Colonic mucosa (tissue), 4 donors: ENCODE results near the gene KIF12. TPM values are rescaled to one million over a fixed set of nuclear protein-coding genes. Genes with fewer than 3 reads are reported as not detected.
"Not testable (repeated sequence)": the region's sequence is repeated elsewhere in the genome, so short reads cannot be mapped to it uniquely, and the experiment has no call there.

Experiments used
- DNase-seq: peaks from one replicate; pipeline ENCODE4 v3.0.0-alpha.2; 2020
- H3K27ac ChIP-seq: fragments of 200-600 bp; one replicate; pipeline ENCODE4 v1.8.0; 2021
- H3K27me3 ChIP-seq: fragments of 200-600 bp; one replicate; pipeline ENCODE4 v1.8.0; 2021
- H3K36me3 ChIP-seq: fragments of 200-600 bp; one replicate; pipeline ENCODE4 v1.8.0; 2021
- H3K4me1 ChIP-seq: fragments of 200-600 bp; one replicate; pipeline ENCODE4 v1.8.0; 2021; ENCODE audit warnings: mild to moderate bottlenecking
- H3K4me3 ChIP-seq: fragments of 200-600 bp; one replicate; pipeline ENCODE4 v1.8.0; 2021
- H3K9ac ChIP-seq, 2 donors: one replicate each; pipeline ENCODE4 v1.7.0; 2013; ENCODE audit warnings: control low read depth in 2 of 2, low read depth in 2 of 2, low read length in 2 of 2
- H3K9me3 ChIP-seq: fragments of 200-600 bp; one replicate; pipeline ENCODE4 v1.8.0; 2021
- intact Hi-C: fragments of 100-400 bp; cut with DNase I; formaldehyde crosslinking; loops from one replicate; pipeline ENCODE4 v1.14.1; 2022
- total RNA-seq, 2 donors: library from RNA; stranded (reverse); fragmentation: NEBNext Ultra II Directional in 1 of 2; extraction: Animal tissue kit (Norgen Biotek cat#: 25700) in 1 of 2; gene quantifications; one replicate each; pipeline ENCODE4 v1.2.1, GENCODE V29; 2021
- TF ChIP-seq, protein P1 (sequence below): fragments of 200-600 bp; IDR thresholded peaks from one replicate; pipeline ENCODE4 v1.8.0; 2022; ENCODE audit warnings: antibody characterized with exemption, mild to moderate bottlenecking
- donor health status: healthy.
- donor health status: DM: no; HTN: no; CAD: no.
- donor health status: DM: no; HTN: no; CAD: no.

KIF12 gene
- total RNA-seq, 2 donors from 2014 or later, result 27.2 to 33.8 TPM

DNA sequence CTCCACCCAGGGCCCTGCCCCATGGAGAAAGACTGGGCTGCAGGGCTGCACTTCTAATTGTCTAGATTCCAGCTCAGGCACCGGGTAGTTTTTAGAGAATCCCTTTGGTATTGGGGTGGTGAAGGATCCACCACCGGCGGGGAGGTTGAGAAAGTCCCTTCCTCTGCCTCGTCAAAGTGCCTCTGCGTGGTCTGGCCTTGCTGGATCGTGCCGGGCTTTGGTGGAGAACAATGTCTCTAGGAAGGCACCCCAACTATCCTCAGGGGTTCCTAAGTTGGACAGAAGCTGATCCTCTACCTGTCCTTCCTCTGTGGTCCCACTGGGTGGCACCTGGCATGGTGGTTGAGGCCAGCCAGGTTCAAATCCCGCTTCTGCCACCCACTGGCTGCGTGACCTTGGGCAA, 13.7 kb downstream of the KIF12 start:
- Histone ChIP-seq H3K4me1 (peaks cover 5% of the 10 kb centered on the region), H3K4me3 (no peak overlapping the region), H3K9me3 (no peaks in the 10 kb centered on the region), H3K9ac (no peak overlapping the region), H3K27me3 (no peaks in the 10 kb centered on the region), H3K36me3 (no peaks in the 10 kb centered on the region), H3K27ac (no peak overlapping the region)
- intact Hi-C loops, result no loop called here
- TF ChIP-seq, protein P1, sequence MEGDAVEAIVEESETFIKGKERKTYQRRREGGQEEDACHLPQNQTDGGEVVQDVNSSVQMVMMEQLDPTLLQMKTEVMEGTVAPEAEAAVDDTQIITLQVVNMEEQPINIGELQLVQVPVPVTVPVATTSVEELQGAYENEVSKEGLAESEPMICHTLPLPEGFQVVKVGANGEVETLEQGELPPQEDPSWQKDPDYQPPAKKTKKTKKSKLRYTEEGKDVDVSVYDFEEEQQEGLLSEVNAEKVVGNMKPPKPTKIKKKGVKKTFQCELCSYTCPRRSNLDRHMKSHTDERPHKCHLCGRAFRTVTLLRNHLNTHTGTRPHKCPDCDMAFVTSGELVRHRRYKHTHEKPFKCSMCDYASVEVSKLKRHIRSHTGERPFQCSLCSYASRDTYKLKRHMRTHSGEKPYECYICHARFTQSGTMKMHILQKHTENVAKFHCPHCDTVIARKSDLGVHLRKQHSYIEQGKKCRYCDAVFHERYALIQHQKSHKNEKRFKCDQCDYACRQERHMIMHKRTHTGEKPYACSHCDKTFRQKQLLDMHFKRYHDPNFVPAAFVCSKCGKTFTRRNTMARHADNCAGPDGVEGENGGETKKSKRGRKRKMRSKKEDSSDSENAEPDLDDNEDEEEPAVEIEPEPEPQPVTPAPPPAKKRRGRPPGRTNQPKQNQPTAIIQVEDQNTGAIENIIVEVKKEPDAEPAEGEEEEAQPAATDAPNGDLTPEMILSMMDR, result no peak
- no peak for DNase-seq

DNA sequence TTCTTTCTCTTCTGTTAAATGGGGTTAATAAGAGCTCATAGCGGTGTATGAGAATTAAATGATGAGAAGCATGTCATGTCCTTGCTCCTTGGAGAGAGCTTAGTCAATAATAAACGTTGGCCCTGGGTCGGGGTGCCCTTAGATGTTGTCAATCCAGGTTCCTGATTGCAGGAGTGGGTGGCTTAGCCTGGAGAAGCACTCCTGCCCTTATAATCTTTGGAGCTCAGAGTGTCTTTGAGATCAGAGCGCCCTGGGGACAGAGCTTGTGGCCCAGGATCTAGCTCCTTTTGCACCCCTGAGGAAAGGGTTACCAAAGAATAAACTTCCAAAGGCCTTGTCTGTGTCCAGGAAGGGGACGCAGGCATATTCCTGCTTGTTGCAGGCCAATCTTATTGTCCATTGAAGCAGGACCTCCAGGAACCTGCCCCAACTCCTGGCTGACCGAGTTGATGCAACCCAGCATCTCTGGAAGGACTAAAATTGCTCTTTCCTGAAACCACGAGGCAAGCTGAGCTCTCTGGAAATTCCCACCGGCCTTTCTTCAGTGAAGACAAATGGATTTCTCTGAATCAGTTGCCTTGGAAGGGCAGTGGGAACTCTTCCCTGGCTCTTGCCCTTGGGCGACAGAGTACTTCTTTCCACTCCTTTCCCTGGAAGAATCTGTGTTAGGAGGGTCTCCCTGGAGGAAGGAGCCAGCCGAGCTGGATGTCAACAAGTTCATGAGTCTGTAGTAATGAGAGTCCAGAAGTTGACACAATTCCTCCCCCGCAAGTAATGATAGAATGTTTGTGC, 14.6 kb downstream of the KIF12 start:
- no peak overlapping the region for H3K9ac ChIP-seq
- H3K9me3 ChIP-seq, result no peaks in the 10 kb centered on the region
- no peaks in the 10 kb centered on the region for H3K27me3 ChIP-seq
- no peak overlapping the region for H3K4me3 ChIP-seq
- DNase-seq, result no peak
- intact Hi-C loops, result loop anchor here (5.0 kb wide), 1 partner anchor 208 kb away; no protein-coding TSS in a partner anchor
- H3K4me1 ChIP-seq, result peaks cover 5% of the 10 kb centered on the region
- H3K36me3 ChIP-seq, result no peaks in the 10 kb centered on the region
- H3K27ac ChIP-seq, result no peak overlapping the region
- TF ChIP-seq, protein P1, result no peak

DNA sequence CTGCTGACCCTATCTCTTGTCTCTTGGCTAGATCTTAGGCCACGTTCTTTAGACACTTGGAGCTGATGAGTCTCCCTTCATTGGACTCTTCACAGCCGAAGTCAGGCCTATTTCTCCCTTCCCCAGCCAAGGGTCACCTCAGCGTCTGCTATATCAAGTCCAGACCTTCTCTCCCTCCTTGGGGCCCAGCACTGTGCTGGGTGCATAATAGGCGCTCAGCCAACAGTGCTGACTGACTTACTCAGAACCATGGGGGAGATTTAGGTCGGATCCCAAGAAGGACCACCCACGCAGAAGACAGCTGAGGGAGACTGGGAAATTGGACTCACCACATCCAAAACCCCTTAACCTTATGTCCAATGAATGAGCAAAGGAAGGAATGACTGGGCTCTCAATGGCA, 15.4 kb downstream of the KIF12 start:
- Histone ChIP-seq H3K4me3 (no peak overlapping the region), H3K9ac (no peak overlapping the region), H3K27ac (no peak overlapping the region), H3K4me1 (peaks cover 5% of the 10 kb centered on the region), H3K27me3 (no peaks in the 10 kb centered on the region), H3K9me3 (no peaks in the 10 kb centered on the region), H3K36me3 (no peaks in the 10 kb centered on the region)
- intact Hi-C loops, result loop anchor here (5.0 kb wide), 1 partner anchor 209 kb away; no protein-coding TSS in a partner anchor
- TF ChIP-seq, protein P1, result no peak
- DNase-seq, result no peak

DNA sequence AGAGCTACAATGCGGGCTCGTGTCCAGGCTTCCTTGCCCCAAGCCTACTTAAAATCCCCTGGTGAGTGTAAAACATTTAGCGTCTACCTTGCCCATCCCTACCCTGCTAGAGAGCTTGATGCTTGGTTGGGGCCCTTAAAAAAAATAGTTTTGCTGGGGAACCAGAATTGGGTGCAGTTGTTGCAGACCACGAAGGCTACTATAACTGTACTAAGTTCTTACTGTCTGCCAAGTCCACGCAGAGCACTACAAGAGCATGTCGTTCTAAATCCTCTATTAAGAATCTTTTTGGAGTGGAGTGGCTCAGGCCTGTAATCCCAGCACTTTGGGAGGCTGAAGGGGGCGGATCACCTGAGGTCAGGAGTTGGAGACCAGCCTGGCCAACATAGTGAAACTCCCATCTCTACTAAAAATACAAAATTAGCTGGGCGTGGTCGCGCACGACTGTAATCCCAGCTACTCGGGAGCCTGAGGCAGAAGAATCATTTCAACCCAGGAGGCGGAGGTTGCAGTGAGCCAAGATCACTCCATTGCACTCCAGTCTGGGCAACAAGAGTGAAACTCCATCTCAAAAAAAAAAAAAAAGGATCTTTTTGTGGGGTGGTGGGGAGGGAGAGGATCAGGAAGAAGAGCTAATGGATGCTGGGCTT, 16.2 kb downstream of the KIF12 start:
- intact Hi-C loops, result loop anchor here (5.0 kb wide), 1 partner anchor 209 kb away; no protein-coding TSS in a partner anchor
- H3K27me3 ChIP-seq, H3K9ac ChIP-seq, DNase-seq, H3K4me3 ChIP-seq, H3K36me3 ChIP-seq, H3K9me3 ChIP-seq, H3K4me1 ChIP-seq, H3K27ac ChIP-seq: not testable (repeated sequence)

DNA sequence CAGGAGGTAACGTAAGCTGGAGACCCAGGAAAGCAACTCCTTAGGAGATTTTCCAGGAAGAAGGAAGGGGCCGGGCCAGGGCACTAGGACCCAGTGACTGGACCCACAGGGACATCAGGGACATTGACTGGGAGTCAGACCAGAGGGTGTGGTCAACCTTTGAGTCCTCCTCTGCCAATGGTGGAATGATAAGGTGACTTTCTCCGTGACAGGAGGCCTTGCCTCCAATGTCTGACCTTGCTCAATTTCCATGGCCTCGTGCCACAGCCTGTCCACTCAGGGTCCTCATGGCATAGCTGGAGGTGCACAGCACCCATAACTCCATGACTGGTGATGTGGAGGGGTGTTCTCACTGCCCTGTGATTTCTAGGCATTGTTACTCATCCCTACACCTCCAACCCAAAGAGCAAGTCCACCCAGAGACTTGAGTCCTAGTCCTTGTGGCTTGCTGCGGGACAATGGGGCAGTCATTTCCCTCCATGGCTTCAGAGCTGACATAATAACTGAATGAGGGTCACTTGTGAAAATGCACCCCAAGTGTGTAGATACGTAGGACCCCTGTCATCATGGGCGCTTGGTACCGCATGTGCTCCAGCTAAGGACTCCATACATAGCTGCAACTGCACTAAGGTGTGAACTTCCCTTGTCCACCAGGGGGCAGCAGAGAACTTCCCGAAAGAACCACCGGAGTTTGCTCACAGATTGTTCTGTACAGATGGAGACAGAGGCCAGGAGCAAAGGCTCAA, 16.9 kb downstream of the KIF12 start:
- Histone ChIP-seq H3K36me3 (no peaks in the 10 kb centered on the region), H3K4me1 (peaks cover 5% of the 10 kb centered on the region), H3K27ac (peak overlapping the region; percentile 78), H3K9ac (no peak overlapping the region), H3K4me3 (no peak overlapping the region), H3K27me3 (no peaks in the 10 kb centered on the region), H3K9me3 (no peaks in the 10 kb centered on the region)
- intact Hi-C loops, result loop anchor here (5.0 kb wide), 1 partner anchor 210 kb away; no protein-coding TSS in a partner anchor
- TF ChIP-seq, protein P1, result peak; percentile 85
- peak; percentile 96 for DNase-seq
